Measurements from ENCODE around the gene CABLES2. TPM values are rescaled to one million over a fixed set of nuclear protein-coding genes. Genes with fewer than 3 reads are reported as not detected.

CABLES2 gene
- polyA plus RNA-seq, 2 of the 4 experiments (the other 2 are of a cell fraction): 3.9 to 7.7 TPM

Other genes starting within 250 kb of the CABLES2 start
- gene MTG2, start 224.3 kb downstream of the CABLES2 start, polyA plus RNA-seq (2011; rRNA removed): 21.8 and 21.9 TPM in 2 replicates
- gene MTG2, start 224.3 kb downstream of the CABLES2 start, polyA plus RNA-seq (2017; fragmentation: RNase III; extraction: RNeasy Plus Mini Kit Qiagen cat#74134 plus additional on column Dnase treatment): 25.3 to 28.7 TPM (median 25.7 TPM) in 3 replicates
- gene HRH3, start 187.0 kb downstream of the CABLES2 start, polyA plus RNA-seq (2011; rRNA removed): not detected in 2 replicates
- gene HRH3, start 187.0 kb downstream of the CABLES2 start, polyA plus RNA-seq (2017; fragmentation: RNase III; extraction: RNeasy Plus Mini Kit Qiagen cat#74134 plus additional on column Dnase treatment): not detected in 3 replicates
- 12.8 and 14.8 TPM in 2 replicates for gene OSBPL2, start 168.8 kb downstream of the CABLES2 start, polyA plus RNA-seq (2011; rRNA removed)
- 13.7 to 15.3 TPM (median 14.6 TPM) in 3 replicates for gene OSBPL2, start 168.8 kb downstream of the CABLES2 start, polyA plus RNA-seq (2017; fragmentation: RNase III; extraction: RNeasy Plus Mini Kit Qiagen cat#74134 plus additional on column Dnase treatment)
- 68.9 and 87.9 TPM in 2 replicates for gene ADRM1, start 104.3 kb downstream of the CABLES2 start, polyA plus RNA-seq (2011; rRNA removed)
- gene ADRM1, start 104.3 kb downstream of the CABLES2 start, polyA plus RNA-seq (2017; fragmentation: RNase III; extraction: RNeasy Plus Mini Kit Qiagen cat#74134 plus additional on column Dnase treatment): 121 to 131 TPM (median 130 TPM) in 3 replicates
- gene LAMA5, start 40.0 kb downstream of the CABLES2 start, polyA plus RNA-seq (2011; rRNA removed): 20.4 and 31.6 TPM in 2 replicates
- 196 to 212 TPM (median 202 TPM) in 3 replicates for gene LAMA5, start 40.0 kb downstream of the CABLES2 start, polyA plus RNA-seq (2017; fragmentation: RNase III; extraction: RNeasy Plus Mini Kit Qiagen cat#74134 plus additional on column Dnase treatment)
- gene RPS21, start 20.2 kb downstream of the CABLES2 start, polyA plus RNA-seq (2011; rRNA removed): 3,697 and 4,026 TPM in 2 replicates
- gene RPS21, start 20.2 kb downstream of the CABLES2 start, polyA plus RNA-seq (2017; fragmentation: RNase III; extraction: RNeasy Plus Mini Kit Qiagen cat#74134 plus additional on column Dnase treatment): 2,862 to 2,938 TPM (median 2,871 TPM) in 3 replicates
- not detected in 2 replicates for gene RBBP8NL, start 20.3 kb upstream of the CABLES2 start, polyA plus RNA-seq (2011; rRNA removed)
- gene RBBP8NL, start 20.3 kb upstream of the CABLES2 start, polyA plus RNA-seq (2017; fragmentation: RNase III; extraction: RNeasy Plus Mini Kit Qiagen cat#74134 plus additional on column Dnase treatment): not detected in 3 replicates
- 0.21 and 0.22 TPM in 2 replicates for gene GATA5, start 68.7 kb upstream of the CABLES2 start, polyA plus RNA-seq (2011; rRNA removed)
- gene GATA5, start 68.7 kb upstream of the CABLES2 start, polyA plus RNA-seq (2017; fragmentation: RNase III; extraction: RNeasy Plus Mini Kit Qiagen cat#74134 plus additional on column Dnase treatment): 0.45 to 0.82 TPM (median 0.72 TPM) in 3 replicates
- gene SLCO4A1, start 235.2 kb upstream of the CABLES2 start, polyA plus RNA-seq (2011; rRNA removed): 1.3 and 2.1 TPM in 2 replicates
- gene SLCO4A1, start 235.2 kb upstream of the CABLES2 start, polyA plus RNA-seq (2017; fragmentation: RNase III; extraction: RNeasy Plus Mini Kit Qiagen cat#74134 plus additional on column Dnase treatment): 8.1 to 11.2 TPM (median 9.9 TPM) in 3 replicates